WTC11 (cell line): ENCODE measurements around the gene ALOXE3. TPM values are rescaled to one million over a fixed set of nuclear protein-coding genes. Genes with fewer than 3 reads are reported as not detected.

ENCODE experiments used
- ATAC-seq: fragments of 200-7000 bp; cut with Tn5 transposase; 2 replicates; pipeline ENCODE4 v1.10.0; 2021; ENCODE audit warnings: mild to moderate bottlenecking, moderate library complexity
- CTCF ChIA-PET: fragments of 300-600 bp; sonication (Branson Sonifier 250); formaldehyde crosslinking; loops from one replicate; lab custom pipeline; 2021; ENCODE audit warnings: antibody characterized with exemption; lab: Charles Lee
- POLR2A ChIA-PET: fragments of 350-600 bp; sonication (Branson Sonifier 250); formaldehyde crosslinking; loops from one replicate; lab custom pipeline; 2021; ENCODE audit warnings: antibody characterized with exemption; lab: Charles Lee
- DNase-seq: peaks from one replicate; pipeline ENCODE4 v3.0.0; 2021; ENCODE audit warnings: low spot score
- H3K27ac Mint-ChIP-seq: 2 replicates; pipeline ENCODE4 v1.8.0; 2021; ENCODE audit warnings: mixed read lengths
- H3K27me3 Mint-ChIP-seq: 2 replicates; pipeline ENCODE4 v1.8.0; 2021; ENCODE audit warnings: low read depth, mild to moderate bottlenecking, moderate library complexity, mixed read lengths
- H3K36me3 Mint-ChIP-seq: 2 replicates; pipeline ENCODE4 v1.8.0; 2021; ENCODE audit warnings: mixed read lengths
- H3K4me1 Mint-ChIP-seq: 2 replicates; pipeline ENCODE4 v1.8.0; 2022; ENCODE audit warnings: mixed read lengths
- H3K4me3 Mint-ChIP-seq: 2 replicates; pipeline ENCODE4 v1.8.0; 2021; ENCODE audit warnings: mild to moderate bottlenecking, moderate library complexity, mixed read lengths
- H3K9me3 Mint-ChIP-seq: 2 replicates; pipeline ENCODE4 v1.8.0; 2021; ENCODE audit warnings: mixed read lengths
- EMX1 ChIP-seq: fragments of 250-450 bp; sonication (Bioruptor Pico); IDR thresholded peaks from 2 replicates; pipeline ENCODE4 v1.8.0; 2021; ENCODE audit warnings: mild to moderate bottlenecking
- ESRRA ChIP-seq: sonication (generic); formaldehyde crosslinking; IDR thresholded peaks from 2 replicates; pipeline ENCODE4 v1.8.1; 2022; ENCODE audit warnings: mild to moderate bottlenecking, missing genetic modification reagents, borderline replicate concordance
- FOXP1 ChIP-seq: sonication (generic); formaldehyde crosslinking; IDR thresholded peaks from 2 replicates; pipeline ENCODE4 v1.8.0; 2022; ENCODE audit warnings: missing genetic modification reagents, mild to moderate bottlenecking, moderate library complexity, borderline replicate concordance
- GRHL2 ChIP-seq: fragments of 250-450 bp; sonication (Bioruptor Pico); IDR thresholded peaks from 2 replicates; pipeline ENCODE4 v1.8.0; 2022; ENCODE audit warnings: mild to moderate bottlenecking, moderate library complexity; ENCODE audit not compliant: insufficient replicate concordance, severe bottlenecking
- NFE2L1 ChIP-seq: sonication (generic); formaldehyde crosslinking; IDR thresholded peaks from 2 replicates; pipeline ENCODE4 v1.8.1; 2023; ENCODE audit warnings: missing genetic modification reagents
- SMAD4 ChIP-seq: sonication (generic); formaldehyde crosslinking; IDR thresholded peaks from 2 replicates; pipeline ENCODE4 v1.8.0; 2022; ENCODE audit warnings: mild to moderate bottlenecking, missing genetic modification reagents
- SP1 ChIP-seq: sonication (generic); formaldehyde crosslinking; conservative IDR thresholded peaks from 2 replicates; pipeline ENCODE4 v1.8.1; 2022; ENCODE audit warnings: missing genetic modification reagents
- ZBTB21 ChIP-seq: sonication (generic); formaldehyde crosslinking; IDR thresholded peaks from 2 replicates; pipeline ENCODE4 v1.8.1; 2023; ENCODE audit warnings: mild to moderate bottlenecking, missing genetic modification reagents, borderline replicate concordance
- ZNF263 ChIP-seq: sonication (generic); formaldehyde crosslinking; IDR thresholded peaks from 2 replicates; pipeline ENCODE4 v1.8.1; 2022; ENCODE audit warnings: low read depth, mild to moderate bottlenecking, moderate library complexity, missing genetic modification reagents
- ZNF423 ChIP-seq: fragments of 250-450 bp; sonication (Bioruptor Pico); IDR thresholded peaks from 2 replicates; pipeline ENCODE4 v2.1.2; 2022; ENCODE audit warnings: mild to moderate bottlenecking, moderate library complexity
- total RNA-seq: library from RNA; stranded (reverse); gene quantifications from 3 replicates; pipeline ENCODE4 v1.2.3, GENCODE V29; 2021
- TF ChIP-seq, protein P1 (sequence below): sonication (generic); formaldehyde crosslinking; IDR thresholded peaks from 2 replicates; pipeline ENCODE4 v1.8.1; 2022; ENCODE audit warnings: low read depth, mild to moderate bottlenecking, moderate library complexity, missing genetic modification reagents, borderline replicate concordance
- TF ChIP-seq, protein P2 (sequence below): sonication (generic); formaldehyde crosslinking; conservative IDR thresholded peaks from 2 replicates; pipeline ENCODE4 v1.8.1; 2022; ENCODE audit warnings: mild to moderate bottlenecking, missing genetic modification reagents
- TF ChIP-seq, protein P3 (sequence below): sonication (generic); formaldehyde crosslinking; IDR thresholded peaks from 2 replicates; pipeline ENCODE4 v1.8.0; 2022; ENCODE audit warnings: mild to moderate bottlenecking, missing genetic modification reagents
- TF ChIP-seq, protein P4 (sequence below): sonication (generic); formaldehyde crosslinking; IDR thresholded peaks from 2 replicates; pipeline ENCODE4 v1.8.1; 2022; ENCODE audit warnings: missing genetic modification reagents, borderline replicate concordance
- TF ChIP-seq, protein P5 (sequence below): sonication (generic); formaldehyde crosslinking; IDR thresholded peaks from 2 replicates; pipeline ENCODE4 v1.8.1; 2023; ENCODE audit warnings: mild to moderate bottlenecking, missing genetic modification reagents
- TF ChIP-seq, protein P6 (sequence below): sonication (generic); formaldehyde crosslinking; IDR thresholded peaks from 2 replicates; pipeline ENCODE4 v1.8.0; 2022; ENCODE audit warnings: mild to moderate bottlenecking, missing genetic modification reagents
- TF ChIP-seq, protein P7 (sequence below): fragments of 250-450 bp; sonication (Bioruptor Pico); IDR thresholded peaks from 2 replicates; pipeline ENCODE4 v1.9.0; 2021; ENCODE audit warnings: mild to moderate bottlenecking, borderline replicate concordance
- TF ChIP-seq, protein P8 (sequence below): sonication (generic); formaldehyde crosslinking; IDR thresholded peaks from 2 replicates; pipeline ENCODE4 v1.8.0; 2022; ENCODE audit warnings: mild to moderate bottlenecking, missing genetic modification reagents

The ALOXE3 gene
- total RNA-seq, 1 experiment from 2014 or later: 0.81 TPM

DNA sequence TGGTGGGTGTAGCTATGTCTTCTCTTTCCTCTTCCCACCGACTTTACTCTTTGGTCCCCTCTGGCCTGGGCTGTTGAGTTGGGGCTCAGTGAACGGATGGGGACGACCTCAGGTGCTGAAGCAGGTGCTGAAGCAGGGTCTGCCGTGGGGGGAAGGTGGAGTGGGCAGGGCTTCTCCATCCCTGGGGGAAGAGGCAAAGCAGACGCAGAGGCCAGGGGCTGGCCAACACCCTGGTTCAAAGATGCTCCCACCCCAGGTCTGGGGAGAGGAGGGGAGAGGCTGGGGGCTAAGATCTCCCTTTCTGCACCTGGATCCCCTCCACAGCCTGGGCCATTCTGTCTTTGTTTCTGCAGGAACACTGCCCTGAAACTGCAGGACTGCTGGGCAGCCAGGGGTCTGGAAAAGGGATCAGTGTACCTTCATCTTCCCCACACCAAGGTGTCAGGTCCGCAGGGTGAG is 53.7 kb downstream of the ALOXE3 start (continued):
- TF ChIP-seq NFE2L1 (CRISPR knock-in tag) (no peak), ESRRA (CRISPR knock-in tag) (no peak), FOXP1 (CRISPR knock-in tag) (no peak), GRHL2 (CRISPR knock-in tag) (no peak)
- TF ChIP-seq, protein P1, sequence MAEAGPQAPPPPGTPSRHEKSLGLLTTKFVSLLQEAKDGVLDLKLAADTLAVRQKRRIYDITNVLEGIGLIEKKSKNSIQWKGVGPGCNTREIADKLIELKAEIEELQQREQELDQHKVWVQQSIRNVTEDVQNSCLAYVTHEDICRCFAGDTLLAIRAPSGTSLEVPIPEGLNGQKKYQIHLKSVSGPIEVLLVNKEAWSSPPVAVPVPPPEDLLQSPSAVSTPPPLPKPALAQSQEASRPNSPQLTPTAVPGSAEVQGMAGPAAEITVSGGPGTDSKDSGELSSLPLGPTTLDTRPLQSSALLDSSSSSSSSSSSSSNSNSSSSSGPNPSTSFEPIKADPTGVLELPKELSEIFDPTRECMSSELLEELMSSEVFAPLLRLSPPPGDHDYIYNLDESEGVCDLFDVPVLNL (CRISPR knock-in tag): no peak
- TF ChIP-seq, protein P2, sequence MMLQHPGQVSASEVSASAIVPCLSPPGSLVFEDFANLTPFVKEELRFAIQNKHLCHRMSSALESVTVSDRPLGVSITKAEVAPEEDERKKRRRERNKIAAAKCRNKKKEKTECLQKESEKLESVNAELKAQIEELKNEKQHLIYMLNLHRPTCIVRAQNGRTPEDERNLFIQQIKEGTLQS (CRISPR knock-in tag): no peak
- TF ChIP-seq, protein P3, sequence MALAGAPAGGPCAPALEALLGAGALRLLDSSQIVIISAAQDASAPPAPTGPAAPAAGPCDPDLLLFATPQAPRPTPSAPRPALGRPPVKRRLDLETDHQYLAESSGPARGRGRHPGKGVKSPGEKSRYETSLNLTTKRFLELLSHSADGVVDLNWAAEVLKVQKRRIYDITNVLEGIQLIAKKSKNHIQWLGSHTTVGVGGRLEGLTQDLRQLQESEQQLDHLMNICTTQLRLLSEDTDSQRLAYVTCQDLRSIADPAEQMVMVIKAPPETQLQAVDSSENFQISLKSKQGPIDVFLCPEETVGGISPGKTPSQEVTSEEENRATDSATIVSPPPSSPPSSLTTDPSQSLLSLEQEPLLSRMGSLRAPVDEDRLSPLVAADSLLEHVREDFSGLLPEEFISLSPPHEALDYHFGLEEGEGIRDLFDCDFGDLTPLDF (CRISPR knock-in tag): no peak

DNA sequence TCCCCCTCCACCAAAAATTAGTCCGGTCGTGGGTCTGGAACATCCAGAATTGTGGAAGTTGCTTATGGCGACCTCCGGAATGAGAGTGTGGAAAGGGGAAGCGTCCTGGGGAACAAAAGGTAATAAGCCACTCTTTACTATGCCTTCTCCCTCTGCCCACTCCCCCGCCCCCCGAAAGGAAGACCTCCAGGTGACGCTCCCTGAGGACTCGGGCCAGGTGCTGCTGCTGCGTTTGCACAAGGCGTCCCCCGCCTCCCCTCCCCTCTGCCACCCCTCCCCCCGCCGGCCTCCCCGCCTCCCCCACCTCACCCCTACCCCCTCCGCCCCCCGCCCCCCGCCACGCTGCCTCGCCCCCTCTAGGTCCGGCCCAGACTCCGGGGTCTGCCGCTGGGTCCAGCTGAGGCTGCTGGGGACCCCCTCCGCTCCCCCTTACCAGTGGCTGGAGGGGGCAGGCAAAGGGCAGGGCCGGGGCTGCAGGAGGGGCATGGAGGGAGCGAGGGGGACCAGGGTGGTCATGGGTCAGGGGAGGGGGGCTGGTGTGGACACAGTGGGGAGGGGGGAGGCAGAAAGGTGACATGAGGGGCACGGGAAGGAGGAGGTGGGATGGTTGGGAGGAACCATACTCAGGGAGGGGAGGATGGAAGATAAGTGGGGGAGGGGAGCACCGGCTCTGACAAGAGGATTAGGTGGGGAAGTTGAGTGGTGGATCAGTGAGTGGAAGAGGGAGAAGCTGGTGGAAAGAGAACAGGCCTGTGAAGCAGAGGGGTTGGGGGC is 54.4 kb downstream of the ALOXE3 start:
- POLR2A ChIA-PET: interaction anchor here (0.5 kb wide), 1 partner anchor 298 kb away, joined by 3 read pairs; no protein-coding TSS in a partner anchor
- no peaks in the 10 kb centered on the region for H3K9me3 Mint-ChIP-seq
- DNase-seq (peak; percentile 39), ATAC-seq (peak; percentile 7; the same call in 1 of the 2 replicates)
- peak overlapping the region; percentile 73 for H3K4me3 Mint-ChIP-seq
- CTCF ChIA-PET: interaction anchor here (2.1 to 11.8 kb wide), 4 partner anchors 11 to 74 kb away, joined by 5 to 380 read pairs (median 36); partner anchors contain the start of gene ALOXE3
- peaks cover 55% of the 10 kb centered on the region for H3K4me1 Mint-ChIP-seq
- peak; percentile 55; the same call in 1 of the 2 replicates for TF ChIP-seq ZNF263 (CRISPR knock-in tag)
- TF ChIP-seq, protein P4, sequence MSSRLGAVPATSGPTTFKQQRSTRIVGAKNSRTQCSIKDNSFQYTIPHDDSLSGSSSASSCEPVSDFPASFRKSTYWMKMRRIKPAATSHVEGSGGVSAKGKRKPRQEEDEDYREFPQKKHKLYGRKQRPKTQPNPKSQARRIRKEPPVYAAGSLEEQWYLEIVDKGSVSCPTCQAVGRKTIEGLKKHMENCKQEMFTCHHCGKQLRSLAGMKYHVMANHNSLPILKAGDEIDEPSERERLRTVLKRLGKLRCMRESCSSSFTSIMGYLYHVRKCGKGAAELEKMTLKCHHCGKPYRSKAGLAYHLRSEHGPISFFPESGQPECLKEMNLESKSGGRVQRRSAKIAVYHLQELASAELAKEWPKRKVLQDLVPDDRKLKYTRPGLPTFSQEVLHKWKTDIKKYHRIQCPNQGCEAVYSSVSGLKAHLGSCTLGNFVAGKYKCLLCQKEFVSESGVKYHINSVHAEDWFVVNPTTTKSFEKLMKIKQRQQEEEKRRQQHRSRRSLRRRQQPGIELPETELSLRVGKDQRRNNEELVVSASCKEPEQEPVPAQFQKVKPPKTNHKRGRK (CRISPR knock-in tag): no peak
- TF ChIP-seq ZBTB21 (CRISPR knock-in tag): no peak
- TF ChIP-seq ZNF423 (CRISPR knock-in tag): no peak
- TF ChIP-seq, all 79 proteins: peak for 1
- no peaks in the 10 kb centered on the region for H3K36me3 Mint-ChIP-seq
- H3K27me3 Mint-ChIP-seq: peaks cover 40% of the 10 kb centered on the region
- H3K27ac Mint-ChIP-seq: no peak overlapping the region

DNA sequence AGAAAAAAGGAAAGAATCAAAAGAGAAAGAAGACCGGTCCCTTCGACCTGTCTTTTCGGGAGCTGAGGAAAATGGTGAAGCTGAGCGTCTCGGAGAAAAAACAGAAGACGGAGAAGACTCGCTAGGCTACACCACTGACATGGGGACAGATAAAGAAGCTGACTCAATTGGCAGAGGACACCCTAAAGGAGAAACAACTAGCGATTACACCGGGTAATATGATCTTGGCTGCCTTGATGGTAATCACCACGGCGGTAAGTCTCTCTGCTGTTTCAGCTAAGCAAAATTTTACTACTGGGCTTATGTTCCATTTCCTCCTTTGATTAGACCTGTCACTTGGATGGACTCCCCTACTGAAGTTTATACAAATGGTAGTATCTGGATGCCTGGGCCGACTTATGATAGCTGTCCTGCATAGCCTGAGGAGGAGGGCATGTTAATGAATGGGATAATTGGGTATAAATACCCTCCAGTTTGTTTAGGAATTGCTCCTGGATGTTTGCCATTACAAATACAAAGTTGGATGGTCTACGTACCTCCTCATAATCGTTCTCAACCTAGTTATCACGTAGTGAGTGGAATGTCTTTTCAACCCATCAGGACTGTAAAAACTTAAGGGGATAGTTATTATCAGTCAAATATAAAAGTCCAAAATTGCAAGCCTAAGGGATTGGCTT is 55.4 kb downstream of the ALOXE3 start:
- ATAC-seq: no peak; the same call in 1 of the 2 replicates
- CTCF ChIA-PET: interaction anchor here (0.6 to 11.8 kb wide), 7 partner anchors 12 to 230 kb away, joined by 3 to 380 read pairs (median 56); partner anchors contain the start of genes ALOXE3, HES7 and KDM6B
- H3K4me3 Mint-ChIP-seq: peak overlapping the region; percentile 73
- no peak overlapping the region for H3K27ac Mint-ChIP-seq
- H3K9me3 Mint-ChIP-seq: no peaks in the 10 kb centered on the region
- POLR2A ChIA-PET: interaction anchor here (1.0 to 1.6 kb wide), 2 partner anchors 11 to 41 kb away, joined by 3 read pairs; no protein-coding TSS in a partner anchor
- H3K36me3 Mint-ChIP-seq: no peaks in the 10 kb centered on the region
- DNase-seq: no peak
- H3K27me3 Mint-ChIP-seq: peaks cover 34% of the 10 kb centered on the region
- H3K4me1 Mint-ChIP-seq: peaks cover 60% of the 10 kb centered on the region
- TF ChIP-seq EMX1 (CRISPR knock-in tag) (no peak), SP1 (CRISPR knock-in tag) (no peak), SMAD4 (CRISPR knock-in tag) (no peak)
- TF ChIP-seq, protein P5, sequence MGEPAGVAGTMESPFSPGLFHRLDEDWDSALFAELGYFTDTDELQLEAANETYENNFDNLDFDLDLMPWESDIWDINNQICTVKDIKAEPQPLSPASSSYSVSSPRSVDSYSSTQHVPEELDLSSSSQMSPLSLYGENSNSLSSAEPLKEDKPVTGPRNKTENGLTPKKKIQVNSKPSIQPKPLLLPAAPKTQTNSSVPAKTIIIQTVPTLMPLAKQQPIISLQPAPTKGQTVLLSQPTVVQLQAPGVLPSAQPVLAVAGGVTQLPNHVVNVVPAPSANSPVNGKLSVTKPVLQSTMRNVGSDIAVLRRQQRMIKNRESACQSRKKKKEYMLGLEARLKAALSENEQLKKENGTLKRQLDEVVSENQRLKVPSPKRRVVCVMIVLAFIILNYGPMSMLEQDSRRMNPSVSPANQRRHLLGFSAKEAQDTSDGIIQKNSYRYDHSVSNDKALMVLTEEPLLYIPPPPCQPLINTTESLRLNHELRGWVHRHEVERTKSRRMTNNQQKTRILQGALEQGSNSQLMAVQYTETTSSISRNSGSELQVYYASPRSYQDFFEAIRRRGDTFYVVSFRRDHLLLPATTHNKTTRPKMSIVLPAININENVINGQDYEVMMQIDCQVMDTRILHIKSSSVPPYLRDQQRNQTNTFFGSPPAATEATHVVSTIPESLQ (CRISPR knock-in tag): no peak
- TF ChIP-seq, protein P6, sequence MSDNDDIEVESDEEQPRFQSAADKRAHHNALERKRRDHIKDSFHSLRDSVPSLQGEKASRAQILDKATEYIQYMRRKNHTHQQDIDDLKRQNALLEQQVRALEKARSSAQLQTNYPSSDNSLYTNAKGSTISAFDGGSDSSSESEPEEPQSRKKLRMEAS (CRISPR knock-in tag): no peak
- TF ChIP-seq, protein P7, sequence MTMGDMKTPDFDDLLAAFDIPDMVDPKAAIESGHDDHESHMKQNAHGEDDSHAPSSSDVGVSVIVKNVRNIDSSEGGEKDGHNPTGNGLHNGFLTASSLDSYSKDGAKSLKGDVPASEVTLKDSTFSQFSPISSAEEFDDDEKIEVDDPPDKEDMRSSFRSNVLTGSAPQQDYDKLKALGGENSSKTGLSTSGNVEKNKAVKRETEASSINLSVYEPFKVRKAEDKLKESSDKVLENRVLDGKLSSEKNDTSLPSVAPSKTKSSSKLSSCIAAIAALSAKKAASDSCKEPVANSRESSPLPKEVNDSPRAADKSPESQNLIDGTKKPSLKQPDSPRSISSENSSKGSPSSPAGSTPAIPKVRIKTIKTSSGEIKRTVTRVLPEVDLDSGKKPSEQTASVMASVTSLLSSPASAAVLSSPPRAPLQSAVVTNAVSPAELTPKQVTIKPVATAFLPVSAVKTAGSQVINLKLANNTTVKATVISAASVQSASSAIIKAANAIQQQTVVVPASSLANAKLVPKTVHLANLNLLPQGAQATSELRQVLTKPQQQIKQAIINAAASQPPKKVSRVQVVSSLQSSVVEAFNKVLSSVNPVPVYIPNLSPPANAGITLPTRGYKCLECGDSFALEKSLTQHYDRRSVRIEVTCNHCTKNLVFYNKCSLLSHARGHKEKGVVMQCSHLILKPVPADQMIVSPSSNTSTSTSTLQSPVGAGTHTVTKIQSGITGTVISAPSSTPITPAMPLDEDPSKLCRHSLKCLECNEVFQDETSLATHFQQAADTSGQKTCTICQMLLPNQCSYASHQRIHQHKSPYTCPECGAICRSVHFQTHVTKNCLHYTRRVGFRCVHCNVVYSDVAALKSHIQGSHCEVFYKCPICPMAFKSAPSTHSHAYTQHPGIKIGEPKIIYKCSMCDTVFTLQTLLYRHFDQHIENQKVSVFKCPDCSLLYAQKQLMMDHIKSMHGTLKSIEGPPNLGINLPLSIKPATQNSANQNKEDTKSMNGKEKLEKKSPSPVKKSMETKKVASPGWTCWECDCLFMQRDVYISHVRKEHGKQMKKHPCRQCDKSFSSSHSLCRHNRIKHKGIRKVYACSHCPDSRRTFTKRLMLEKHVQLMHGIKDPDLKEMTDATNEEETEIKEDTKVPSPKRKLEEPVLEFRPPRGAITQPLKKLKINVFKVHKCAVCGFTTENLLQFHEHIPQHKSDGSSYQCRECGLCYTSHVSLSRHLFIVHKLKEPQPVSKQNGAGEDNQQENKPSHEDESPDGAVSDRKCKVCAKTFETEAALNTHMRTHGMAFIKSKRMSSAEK (CRISPR knock-in tag): no peak
- TF ChIP-seq, protein P8, sequence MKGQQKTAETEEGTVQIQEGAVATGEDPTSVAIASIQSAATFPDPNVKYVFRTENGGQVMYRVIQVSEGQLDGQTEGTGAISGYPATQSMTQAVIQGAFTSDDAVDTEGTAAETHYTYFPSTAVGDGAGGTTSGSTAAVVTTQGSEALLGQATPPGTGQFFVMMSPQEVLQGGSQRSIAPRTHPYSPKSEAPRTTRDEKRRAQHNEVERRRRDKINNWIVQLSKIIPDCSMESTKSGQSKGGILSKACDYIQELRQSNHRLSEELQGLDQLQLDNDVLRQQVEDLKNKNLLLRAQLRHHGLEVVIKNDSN (CRISPR knock-in tag): no peak
